Liver (tissue), 9 donors: ENCODE data around the gene POGZ. TPM values are rescaled to one million over a fixed set of nuclear protein-coding genes. Genes with fewer than 3 reads are reported as not detected.

Experiments used
- DNase-seq: peaks from one replicate; pipeline ENCODE4 v3.0.0-alpha.2; 2017; ENCODE audit warnings: low spot score
- H3K27ac ChIP-seq, 2 donors: one replicate each; pipeline ENCODE4 v1.7.0; 2013; ENCODE audit warnings: inconsistent platforms in 2 of 2, low read length in 2 of 2, control low read depth in 1 of 2, low read depth in 1 of 2, mild to moderate bottlenecking in 1 of 2
- H3K27me3 ChIP-seq, 4 donors: one replicate each; pipeline versions ENCODE4 v1.6.1 to v1.7.0; 2013; ENCODE audit warnings: low read length in 3 of 4, inconsistent platforms in 1 of 4, mild to moderate bottlenecking in 1 of 4, moderate library complexity in 1 of 4; ENCODE audit not compliant: control insufficient read depth in 4 of 4, insufficient read depth in 4 of 4
- H3K36me3 ChIP-seq, 4 donors: one replicate each; pipeline versions ENCODE4 v1.6.1 to v1.7.0; 2013; ENCODE audit warnings: low read length in 3 of 4, mild to moderate bottlenecking in 3 of 4, low read depth in 1 of 4, moderate library complexity in 1 of 4; ENCODE audit not compliant: control insufficient read depth in 4 of 4, insufficient read depth in 3 of 4
- H3K4me1 ChIP-seq, 4 donors: one replicate each; pipeline versions ENCODE4 v1.6.1 to v1.7.0; 2013; ENCODE audit warnings: low read length in 3 of 4, mild to moderate bottlenecking in 3 of 4, moderate library complexity in 1 of 4; ENCODE audit not compliant: control insufficient read depth in 4 of 4, insufficient read depth in 4 of 4
- H3K4me3 ChIP-seq, 3 donors: one replicate each; pipeline versions ENCODE4 v1.6.1 to v1.7.0; 2013; ENCODE audit warnings: low read length in 3 of 3, control low read depth in 1 of 3, low read depth in 1 of 3, mild to moderate bottlenecking in 1 of 3
- H3K9ac ChIP-seq, 2 donors: one replicate each; pipeline ENCODE4 v1.7.0; 2013; ENCODE audit warnings: low read length in 2 of 2, mild to moderate bottlenecking in 2 of 2, moderate library complexity in 2 of 2, control low read depth in 1 of 2, low read depth in 1 of 2
- H3K9me3 ChIP-seq, 4 donors: one replicate each; pipeline versions ENCODE4 v1.6.1 to v1.7.0; 2013; ENCODE audit warnings: low read length in 3 of 4; ENCODE audit not compliant: control insufficient read depth in 4 of 4
- ATF3 ChIP-seq: IDR thresholded peaks from 2 replicates; pipeline ENCODE4 v1.6.1; 2016; ENCODE audit warnings: antibody characterized with exemption
- CTCF ChIP-seq: fragments of 150-350 bp; IDR thresholded peaks from 2 replicates; pipeline ENCODE4 v1.5.1; 2017; ENCODE audit warnings: improper control_type of control experiment, low read depth, low read length; ENCODE audit not compliant: missing input control
- EGR1 ChIP-seq, 2 donors: IDR thresholded peaks; 2 replicates each; pipeline ENCODE4 v1.6.1; 2016 to 2018; ENCODE audit warnings: antibody characterized with exemption in 2 of 2, low read depth in 2 of 2
- FOXA1 ChIP-seq: IDR thresholded peaks from 2 replicates; pipeline ENCODE4 v1.6.1; 2016; ENCODE audit warnings: antibody characterized with exemption
- FOXA2 ChIP-seq: IDR thresholded peaks from 2 replicates; pipeline ENCODE4 v1.6.1; 2016; ENCODE audit warnings: antibody characterized with exemption
- GABPA ChIP-seq, 2 donors: IDR thresholded peaks in 1 of 2; conservative IDR thresholded peaks in 1 of 2; 2 replicates each; pipeline ENCODE4 v1.6.1; 2016; ENCODE audit warnings: antibody characterized with exemption in 2 of 2, mild to moderate bottlenecking in 1 of 2, moderate library complexity in 1 of 2
- HNF4A ChIP-seq, 2 donors: conservative IDR thresholded peaks; 2 replicates each; pipeline ENCODE4 v1.6.1; 2016; ENCODE audit warnings: antibody characterized with exemption in 2 of 2, mild to moderate bottlenecking in 2 of 2
- HNF4G ChIP-seq: IDR thresholded peaks from 2 replicates; pipeline ENCODE4 v1.6.1; 2016; ENCODE audit warnings: antibody characterized with exemption
- JUND ChIP-seq, 2 donors: IDR thresholded peaks; 2 replicates each; pipeline ENCODE4 v1.6.1; 2016; ENCODE audit warnings: antibody characterized with exemption in 2 of 2
- MAX ChIP-seq: IDR thresholded peaks from 2 replicates; pipeline ENCODE4 v1.6.1; 2016; ENCODE audit warnings: antibody characterized with exemption
- RAD21 ChIP-seq, 2 donors: IDR thresholded peaks; 2 replicates each; pipeline ENCODE4 v1.6.1; 2016; ENCODE audit warnings: antibody characterized with exemption in 2 of 2, mild to moderate bottlenecking in 2 of 2
- REST ChIP-seq: IDR thresholded peaks from 2 replicates; pipeline ENCODE4 v1.6.1; 2016; ENCODE audit warnings: antibody characterized with exemption, mild to moderate bottlenecking
- RXRA ChIP-seq, 2 donors: IDR thresholded peaks; 2 replicates each; pipeline ENCODE4 v1.6.1; 2017 to 2018; ENCODE audit warnings: antibody characterized with exemption in 2 of 2, mild to moderate bottlenecking in 1 of 2
- SP1 ChIP-seq: IDR thresholded peaks from 2 replicates; pipeline ENCODE4 v1.6.1; 2018; ENCODE audit warnings: antibody characterized with exemption, mild to moderate bottlenecking
- TAF1 ChIP-seq: conservative IDR thresholded peaks from 2 replicates; pipeline ENCODE4 v1.6.1; 2016; ENCODE audit warnings: antibody characterized with exemption, mild to moderate bottlenecking
- YY1 ChIP-seq: IDR thresholded peaks from 2 replicates; pipeline ENCODE4 v1.6.1; 2016; ENCODE audit warnings: antibody characterized with exemption, mild to moderate bottlenecking
- ZBTB33 ChIP-seq: IDR thresholded peaks from 2 replicates; pipeline ENCODE4 v1.6.1; 2016; ENCODE audit warnings: antibody characterized with exemption
- WGBS: extraction: QIAGEN DNeasy Blood & Tissue Kit; methylation state at CpG from one replicate; pipeline ENCODE4 v1.1.7; 2013; 5-methylcytosine and 5-hydroxymethylcytosine counted together
- polyA plus RNA-seq, 2 donors: library from polyadenylated mRNA; stranded (reverse) in 1 of 2; unstranded in 1 of 2; fragments of 200-250 nt in 1 of 2; fragments of >200 nt in 1 of 2; fragmentation: Nextera tagmentation in 1 of 2; extraction: Ambion mirVana in 1 of 2; gene quantifications; one replicate each; pipeline versions ENCODE4 v1.2.1 to v1.2.3, GENCODE V29; 2013 to 2015
- total RNA-seq, 2 donors: library from RNA; depleted of rRNA; stranded (reverse); fragments of >200 nt; gene quantifications; one replicate each; pipeline ENCODE4 v1.2.3, GENCODE V29; 2014
- donor health status: healthy.
- donor health status: healthy.
- donor health status: healthy.
- donor health status: healthy.
- donor health status: healthy.

POGZ gene
- total and polyA plus RNA-seq, 4 donors = 7.7 to 30.1 (median 17.3) TPM

- no peaks in the 10 kb centered on the region for H3K4me1 ChIP-seq
- H3K9me3 ChIP-seq = no peaks in the 10 kb centered on the region
- no peak overlapping the region for H3K4me3 ChIP-seq
- no peaks in the 10 kb centered on the region for H3K27me3 ChIP-seq
- DNase-seq = no peak
- no peak for TF ChIP-seq HNF4G
- no peak for TF ChIP-seq EGR1 (IDR thresholded peaks at IDR 0.05; ENCODE audit: low read depth in 2 of 2)
- TF ChIP-seq CTCF = no peak
- 90% methylated on average over 1 of the region's 1 CpG for WGBS
- H3K9ac ChIP-seq = no peak overlapping the region
- no peak overlapping the region for H3K27ac ChIP-seq
- H3K36me3 ChIP-seq = no peaks in the 10 kb centered on the region
These were observed 36.0 kb upstream of the POGZ start for GRCh38 chr1:151495316-151495715.

- TF ChIP-seq RAD21 (IDR thresholded peaks at IDR 0.05) (no peak), ATF3 (no peak), JUND (IDR thresholded peaks at IDR 0.05) (no peak)
- DNase-seq = no peak
- Histone ChIP-seq H3K9me3 (no peaks in the 10 kb centered on the region), H3K4me3 (no peak overlapping the region), H3K4me1 (no peaks in the 10 kb centered on the region), H3K27ac (no peak overlapping the region), H3K27me3 (no peaks in the 10 kb centered on the region), H3K9ac (no peak overlapping the region), H3K36me3 (no peaks in the 10 kb centered on the region)
- 0% methylated on average over 1 of the region's 1 CpG for WGBS
These were observed 35.5 kb upstream of the POGZ start for GRCh38 chr1:151494741-151495281.

- Histone ChIP-seq H3K4me1 (no peaks in the 10 kb centered on the region), H3K27ac (no peak overlapping the region), H3K36me3 (no peaks in the 10 kb centered on the region), H3K27me3 (no peaks in the 10 kb centered on the region), H3K9me3 (no peaks in the 10 kb centered on the region), H3K4me3 (no peak overlapping the region), H3K9ac (no peak overlapping the region)
- no peak for DNase-seq
- TF ChIP-seq RXRA (IDR thresholded peaks at IDR 0.05) (no peak), ZBTB33 (no peak), FOXA2 (no peak), CTCF (no peak), REST (no peak), SP1 (no peak), RAD21 (IDR thresholded peaks at IDR 0.05) (no peak), GABPA (IDR thresholded peaks at IDR 0.05 in 1 of 2, conservative IDR thresholded peaks at IDR 0.05 in 1 of 2) (no peak), JUND (IDR thresholded peaks at IDR 0.05) (no peak), MAX (no peak), HNF4A (conservative IDR thresholded peaks at IDR 0.05) (no peak), YY1 (no peak), TAF1 (no peak), FOXA1 (no peak), HNF4G (no peak), ATF3 (no peak)
- 91% methylated on average over 3 of the region's 3 CpGs for WGBS
These were observed 33.7 kb upstream of the POGZ start for GRCh38 chr1:151493042-151493441.
